B cell (primary cell): ENCODE results near the gene FKRP.

Experiments used
- CTCF ChIP-seq: fragments of 200-600 bp; IDR thresholded peaks from one replicate; pipeline ENCODE4 v1.8.0; 2022; ENCODE audit warnings: antibody characterized with exemption, mild to moderate bottlenecking
- EZH2 ChIP-seq: IDR thresholded peaks from 2 replicates; pipeline ENCODE4 v1.6.1; 2012; ENCODE audit warnings: borderline replicate concordance, low read depth, mild to moderate bottlenecking, moderate library complexity, low read length; ENCODE audit not compliant: insufficient read depth, poor library complexity, severe bottlenecking

GRCh38 chr19:46726971-46727501, 18.8 kb upstream of the FKRP start:
- no peak for TF ChIP-seq CTCF
- TF ChIP-seq EZH2, result no peak
